Measurements from ENCODE around the gene GPX6. TPM values are rescaled to one million over a fixed set of nuclear protein-coding genes. Genes with fewer than 3 reads are reported as not detected.

The GPX6 gene
- polyA plus RNA-seq, 3 donors, result not detected

DNA sequence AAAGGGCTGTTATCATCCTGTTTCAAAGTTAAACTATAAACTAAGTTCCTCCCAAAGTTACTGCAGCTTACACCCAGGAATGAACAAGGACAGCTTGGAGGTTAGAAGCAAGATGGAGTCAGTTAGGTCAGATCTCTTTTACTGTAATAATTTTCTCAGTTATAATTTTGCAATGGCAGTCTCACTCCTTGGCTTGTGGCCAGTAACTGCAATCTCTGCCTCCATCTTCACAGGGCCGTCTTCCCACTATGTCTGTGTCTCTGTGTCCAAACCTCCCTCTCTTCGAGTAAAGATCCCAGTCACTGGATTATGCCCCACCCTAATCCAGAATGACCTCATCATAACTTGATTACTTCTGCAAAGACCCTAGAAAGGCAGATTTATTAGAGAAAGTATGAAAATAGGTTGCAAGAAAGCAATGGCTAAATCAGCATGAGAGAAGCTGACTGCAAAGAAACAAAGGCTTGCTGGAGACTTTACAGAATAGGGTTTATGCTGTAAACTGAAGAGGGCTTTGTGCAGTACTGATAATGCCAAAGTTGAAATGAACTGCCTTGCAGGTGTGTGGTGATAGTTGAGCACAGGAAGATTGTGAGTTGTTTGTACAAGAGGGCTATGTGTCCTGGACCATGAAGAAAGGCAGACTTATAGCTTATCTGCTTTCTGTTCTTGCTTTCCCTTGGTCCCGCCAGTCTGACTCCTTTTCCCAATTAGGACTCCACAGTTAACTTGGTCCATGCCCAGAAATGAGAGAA, 28.4 kb downstream of the GPX6 start:
- no peak overlapping the region for H3K27ac Mint-ChIP-seq
- Histone ChIP-seq H3K4me2 (replicated peaks; ENCODE audit: extremely low read depth, low read length, poor library complexity, severe bottlenecking) (no peak overlapping the region), H3K9ac (ENCODE audit: insufficient read depth, low read length, poor library complexity, severe bottlenecking) (no peak overlapping the region), H3K79me2 (ENCODE audit: insufficient read depth, low read length) (no peaks in the 10 kb centered on the region), H3K4me1 (ENCODE audit: control insufficient read depth in 1 of 2, insufficient read depth in 2 of 2, low read length in 2 of 2) (peaks cover 0 to 4% of the 10 kb centered on the region in 2 donors), H3K27me3 (ENCODE audit: control insufficient read depth in 2 of 2, insufficient read depth in 2 of 2, low read length in 2 of 2) (peaks cover 34 to 50% of the 10 kb centered on the region in 2 donors), H3K36me3 (replicated peaks in 1 of 2; ENCODE audit: control insufficient read depth in 1 of 2, insufficient read depth in 2 of 2, low read length in 2 of 2) (no peaks in the 10 kb centered on the region), H2AFZ (ENCODE audit: insufficient read depth, low read depth, low read length, poor library complexity, severe bottlenecking) (no peak overlapping the region), H3K4me3 (replicated peaks in 1 of 3; ENCODE audit: low read depth in 2 of 3, low read length in 3 of 3) (no peak overlapping the region), H3K27ac (ENCODE audit: low read depth in 1 of 2, low read length in 2 of 2) (no peak overlapping the region), H3K9me3 (replicated peaks in 1 of 2; ENCODE audit: control insufficient read depth in 1 of 2, insufficient read depth in 1 of 2, low read length in 2 of 2) (peaks cover 0 to 4% of the 10 kb centered on the region in 2 donors), H4K20me1 (ENCODE audit: insufficient read depth, low read length) (no peaks in the 10 kb centered on the region)
- no peaks in the 10 kb centered on the region for H3K36me3 Mint-ChIP-seq
- TF ChIP-seq, protein P1, sequence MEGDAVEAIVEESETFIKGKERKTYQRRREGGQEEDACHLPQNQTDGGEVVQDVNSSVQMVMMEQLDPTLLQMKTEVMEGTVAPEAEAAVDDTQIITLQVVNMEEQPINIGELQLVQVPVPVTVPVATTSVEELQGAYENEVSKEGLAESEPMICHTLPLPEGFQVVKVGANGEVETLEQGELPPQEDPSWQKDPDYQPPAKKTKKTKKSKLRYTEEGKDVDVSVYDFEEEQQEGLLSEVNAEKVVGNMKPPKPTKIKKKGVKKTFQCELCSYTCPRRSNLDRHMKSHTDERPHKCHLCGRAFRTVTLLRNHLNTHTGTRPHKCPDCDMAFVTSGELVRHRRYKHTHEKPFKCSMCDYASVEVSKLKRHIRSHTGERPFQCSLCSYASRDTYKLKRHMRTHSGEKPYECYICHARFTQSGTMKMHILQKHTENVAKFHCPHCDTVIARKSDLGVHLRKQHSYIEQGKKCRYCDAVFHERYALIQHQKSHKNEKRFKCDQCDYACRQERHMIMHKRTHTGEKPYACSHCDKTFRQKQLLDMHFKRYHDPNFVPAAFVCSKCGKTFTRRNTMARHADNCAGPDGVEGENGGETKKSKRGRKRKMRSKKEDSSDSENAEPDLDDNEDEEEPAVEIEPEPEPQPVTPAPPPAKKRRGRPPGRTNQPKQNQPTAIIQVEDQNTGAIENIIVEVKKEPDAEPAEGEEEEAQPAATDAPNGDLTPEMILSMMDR (IDR thresholded peaks at IDR 0.05), result no peak
- intact Hi-C loops (cut with micrococcal nuclease), result no loop called here
- peaks cover 3 to 20% (median 10%) of the 10 kb centered on the region in 7 donors for H3K9me3 Mint-ChIP-seq
- no peak overlapping the region for H3K4me3 Mint-ChIP-seq
- WGBS (ENCODE audit: insufficient coverage), result 80% methylated on average over 1 of the region's 3 CpGs
- DNase-seq, result no peak
- H3K4me1 Mint-ChIP-seq, result peaks cover 13% of the 10 kb centered on the region
- H3K27me3 Mint-ChIP-seq (ENCODE audit: low read depth in 3 of 3), result peaks cover 42 to 59% (median 47%) of the 10 kb centered on the region in 3 donors

- Mint-ChIP-seq H3K4me1 (peaks cover 13% of the 10 kb centered on the region), H3K27ac (no peak overlapping the region), H3K4me3 (no peak overlapping the region), H3K27me3 (ENCODE audit: low read depth in 3 of 3) (peaks cover 36 to 56% (median 42%) of the 10 kb centered on the region in 3 donors), H3K36me3 (no peaks in the 10 kb centered on the region), H3K9me3 (peaks cover 3 to 18% (median 8%) of the 10 kb centered on the region in 7 donors)
- TF ChIP-seq, protein P1 (IDR thresholded peaks at IDR 0.05), result no peak
- H3K4me3 ChIP-seq (replicated peaks in 1 of 3; ENCODE audit: low read depth in 2 of 3, low read length in 3 of 3), result no peak overlapping the region
- no peaks in the 10 kb centered on the region for H3K79me2 ChIP-seq (ENCODE audit: insufficient read depth, low read length)
- H2AFZ ChIP-seq (ENCODE audit: insufficient read depth, low read depth, low read length, poor library complexity, severe bottlenecking), result no peak overlapping the region
- no peak for DNase-seq
- no peaks in the 10 kb centered on the region for H3K36me3 ChIP-seq (replicated peaks in 1 of 2; ENCODE audit: control insufficient read depth in 1 of 2, insufficient read depth in 2 of 2, low read length in 2 of 2)
- H3K4me1 ChIP-seq (ENCODE audit: control insufficient read depth in 1 of 2, insufficient read depth in 2 of 2, low read length in 2 of 2), result peaks cover 0 to 4% of the 10 kb centered on the region in 2 donors
- no peaks in the 10 kb centered on the region for H4K20me1 ChIP-seq (ENCODE audit: insufficient read depth, low read length)
- H3K27ac ChIP-seq (ENCODE audit: low read depth in 1 of 2, low read length in 2 of 2), result no peak overlapping the region
- H3K9me3 ChIP-seq (replicated peaks in 1 of 2; ENCODE audit: control insufficient read depth in 1 of 2, insufficient read depth in 1 of 2, low read length in 2 of 2), result peaks cover 0 to 4% of the 10 kb centered on the region in 2 donors
- intact Hi-C loops (cut with micrococcal nuclease), result no loop called here
- H3K27me3 ChIP-seq (ENCODE audit: control insufficient read depth in 2 of 2, insufficient read depth in 2 of 2, low read length in 2 of 2), result peaks cover 32 to 48% of the 10 kb centered on the region in 2 donors
- H3K9ac ChIP-seq (ENCODE audit: insufficient read depth, low read length, poor library complexity, severe bottlenecking), result no peak overlapping the region
- no peak overlapping the region for H3K4me2 ChIP-seq (replicated peaks; ENCODE audit: extremely low read depth, low read length, poor library complexity, severe bottlenecking)
- no CpG with 5 or more reads among the region's 1 CpG for WGBS (ENCODE audit: insufficient coverage)
Measured at GRCh38 chr6:28486533-28486932, 29.1 kb downstream of the GPX6 start.

Data from CD14-positive monocyte (primary cell).